T-helper 1 cell (primary cell): ENCODE measurements around the gene TMEM154.
A peak's percentile ranks its signal among the peaks of the same experiment; 100 is the strongest.

ENCODE experiments used
- DNase-seq, 5 donors: peaks; one replicate each; pipeline ENCODE4 v3.0.0-alpha.2; 2012 to 2020
- total RNA-seq, 4 donors: gene quantifications; one replicate each; lab custom pipeline; 2026; lab: John Stamatoyannopoulos, UW

The TMEM154 gene, protein sequence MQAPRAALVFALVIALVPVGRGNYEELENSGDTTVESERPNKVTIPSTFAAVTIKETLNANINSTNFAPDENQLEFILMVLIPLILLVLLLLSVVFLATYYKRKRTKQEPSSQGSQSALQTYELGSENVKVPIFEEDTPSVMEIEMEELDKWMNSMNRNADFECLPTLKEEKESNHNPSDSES
- total RNA-seq: 40.8 to 64.7 (median 55.1) reads per million in 4 donors

DNA sequence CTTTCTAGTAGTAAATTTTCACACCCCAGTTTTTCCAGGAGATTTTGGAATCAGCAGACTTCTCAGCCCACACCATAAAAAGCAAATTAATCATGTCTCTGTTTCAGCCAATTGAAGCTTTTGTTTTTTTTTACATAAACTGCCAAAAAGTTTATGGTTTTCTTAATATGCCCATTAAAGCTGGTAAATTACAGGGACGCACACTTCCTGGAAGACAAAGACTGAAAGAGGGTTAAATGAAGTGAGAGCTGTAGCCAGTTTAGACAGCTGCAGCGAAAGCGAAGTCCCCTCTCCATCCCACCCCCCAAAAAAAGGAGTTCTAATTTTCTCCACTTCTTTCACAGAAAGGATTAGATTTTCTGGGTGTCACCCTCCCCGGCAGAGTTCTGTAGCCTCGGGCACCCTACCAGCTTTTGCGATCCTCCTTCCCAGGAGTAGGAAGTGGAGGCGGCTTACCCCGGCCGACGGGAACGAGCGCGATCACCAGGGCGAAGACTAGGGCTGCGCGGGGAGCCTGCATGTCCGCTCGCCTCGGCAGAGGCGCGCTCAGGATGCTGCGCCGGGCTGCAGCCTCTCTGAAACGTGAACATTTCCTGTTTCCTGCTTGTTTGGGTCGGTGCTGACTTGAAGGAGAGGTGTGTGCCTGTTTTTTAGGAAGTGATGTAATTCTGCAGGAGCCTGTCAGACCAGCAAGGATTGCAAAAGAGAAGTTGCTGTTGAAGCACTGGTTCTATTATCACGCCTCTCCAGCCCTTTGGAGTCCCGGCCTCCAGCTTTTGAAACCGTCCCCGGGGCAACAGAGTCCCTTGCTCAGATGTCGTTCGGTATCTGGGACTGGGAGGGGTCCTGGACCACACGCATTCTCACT lies at the start of gene TMEM154:
TSS of gene TMEM154 (minus strand) at position 584 of the 868 bp plus-strand sequence. CDS start at position 520, 64 bp downstream.
- DNase-seq: peak; percentile 28 to 95 (median 52)

DNA sequence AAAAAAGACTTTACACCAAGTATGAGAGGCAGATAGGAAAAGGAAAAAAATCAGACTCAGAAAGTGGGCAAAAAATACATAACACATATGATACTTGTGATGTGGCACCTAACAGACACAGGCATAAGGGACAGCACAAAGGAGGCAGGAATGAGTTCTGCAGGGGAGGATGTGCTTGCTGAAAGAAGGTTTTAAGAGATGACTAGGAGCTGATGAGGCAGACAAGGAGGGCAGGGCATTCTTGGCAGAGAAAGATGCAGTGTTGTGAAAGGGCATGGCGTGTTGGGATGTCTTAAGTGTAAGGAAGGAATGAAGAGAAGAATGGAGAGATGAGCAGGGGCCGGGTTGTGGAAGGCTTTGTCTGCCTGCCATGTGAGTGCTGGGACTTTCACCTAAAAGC lies 49.7 kb upstream of the TMEM154 start:
- peak in 1 of 5 donors; percentile 17 for DNase-seq

DNA sequence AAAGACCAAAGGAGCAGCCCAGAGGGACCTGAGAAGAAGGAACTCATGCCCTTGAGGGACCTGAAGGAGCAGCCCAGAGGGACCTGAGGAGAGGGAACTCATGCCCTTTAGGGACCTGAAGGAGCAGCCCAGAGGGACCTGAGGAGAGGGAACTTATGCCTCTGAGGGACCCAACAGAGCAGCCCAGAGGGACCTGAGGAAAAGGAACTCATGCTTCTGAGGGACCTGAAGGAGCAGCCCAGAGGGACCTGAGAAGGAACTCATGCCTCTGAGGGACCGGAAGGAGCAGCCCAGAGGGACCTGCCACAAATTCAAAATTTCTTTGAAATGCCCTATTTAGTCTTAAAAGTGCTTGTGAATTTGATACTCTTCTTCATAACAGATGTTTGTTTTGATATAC lies 48.5 kb upstream of the TMEM154 start:
- no peak for DNase-seq

GRCh38 chr4:152727784-152728183 lies 48.0 kb upstream of the TMEM154 start:
- DNase-seq: no peak

- DNase-seq: no peak
Observed at GRCh38 chr4:152724494-152724893, 44.7 kb upstream of the TMEM154 start.

GRCh38 chr4:152723236-152723635 lies 43.4 kb upstream of the TMEM154 start:
- DNase-seq: no peak

GRCh38 chr4:152719801-152720556 lies 40.2 kb upstream of the TMEM154 start:
- DNase-seq: no peak

- no peak for DNase-seq
Observed at GRCh38 chr4:152719291-152719690, 39.5 kb upstream of the TMEM154 start.

- no peak for DNase-seq
Observed at GRCh38 chr4:152715076-152715475, 35.3 kb upstream of the TMEM154 start.

- no peak for DNase-seq
Observed at GRCh38 chr4:152713951-152714705, 34.3 kb upstream of the TMEM154 start.

- DNase-seq: peak in 1 of 5 donors; percentile 54
Observed at GRCh38 chr4:152709675-152710438, 30.1 kb upstream of the TMEM154 start.

- DNase-seq: no peak
Observed at GRCh38 chr4:152708796-152709195, 29.0 kb upstream of the TMEM154 start.

- DNase-seq: no peak
Observed at GRCh38 chr4:152708361-152708760, 28.6 kb upstream of the TMEM154 start.

- no peak for DNase-seq
Observed at GRCh38 chr4:152707632-152708031, 27.8 kb upstream of the TMEM154 start.

DNA sequence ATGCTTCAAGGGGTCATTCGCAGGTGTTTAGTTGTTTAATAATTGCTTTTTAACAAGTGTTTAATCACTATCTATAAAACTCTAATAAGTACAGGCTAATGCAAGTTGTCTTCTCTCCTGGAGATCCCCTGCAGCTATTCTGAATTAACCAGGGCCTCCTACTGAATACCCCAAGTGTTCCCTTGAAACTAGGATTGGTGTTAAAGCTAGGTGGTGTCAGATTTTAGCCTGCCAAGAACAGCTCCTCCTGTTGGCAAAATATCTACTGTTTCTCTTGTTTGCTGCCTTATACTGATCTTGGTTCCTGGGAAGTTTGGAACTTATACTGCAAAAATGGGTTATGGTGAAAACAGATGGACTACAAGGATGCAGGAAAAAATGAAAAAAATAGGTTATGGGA lies 26.1 kb upstream of the TMEM154 start:
- no peak for DNase-seq

- no peak for DNase-seq
Observed at GRCh38 chr4:152704788-152705187, 25.0 kb upstream of the TMEM154 start.

DNA sequence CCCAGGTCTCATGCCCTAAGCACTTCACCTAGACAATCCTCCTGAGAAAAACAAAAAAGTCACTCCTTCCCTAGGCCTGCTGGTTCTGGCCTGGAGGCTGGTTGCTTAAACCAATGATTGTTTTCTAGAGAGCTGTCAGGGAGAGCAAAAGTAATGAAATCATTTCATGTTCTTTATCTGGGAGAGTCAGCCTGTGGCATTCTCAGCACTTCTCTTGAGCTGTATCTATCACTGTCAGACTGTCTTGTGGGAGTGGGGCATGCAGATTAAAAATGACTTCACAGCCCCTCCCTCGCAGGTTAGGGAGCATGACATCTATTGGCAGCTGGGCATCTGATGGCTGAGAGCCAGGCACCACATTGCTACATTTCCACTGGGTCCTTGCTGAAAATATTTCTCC lies 20.4 kb upstream of the TMEM154 start:
- no peak for DNase-seq

DNA sequence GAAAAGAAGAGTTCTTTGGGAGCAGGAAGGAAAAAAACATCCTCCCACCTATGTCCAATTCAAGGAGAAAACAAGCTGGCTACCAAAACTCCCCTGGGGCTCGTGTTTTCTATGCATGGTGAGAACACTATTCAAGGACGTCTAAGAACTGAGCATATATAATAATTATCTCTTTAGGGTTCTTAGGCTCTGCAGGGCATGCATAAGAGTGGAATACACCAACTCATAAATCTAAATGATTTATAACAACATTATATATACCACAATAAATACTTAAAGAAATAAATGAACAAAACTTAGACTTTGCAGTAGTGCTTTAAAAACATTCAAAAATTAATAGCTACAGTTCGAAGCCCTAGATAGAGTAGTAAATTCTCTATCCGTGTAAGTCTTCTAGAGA lies 19.5 kb upstream of the TMEM154 start:
- no peak for DNase-seq

DNA sequence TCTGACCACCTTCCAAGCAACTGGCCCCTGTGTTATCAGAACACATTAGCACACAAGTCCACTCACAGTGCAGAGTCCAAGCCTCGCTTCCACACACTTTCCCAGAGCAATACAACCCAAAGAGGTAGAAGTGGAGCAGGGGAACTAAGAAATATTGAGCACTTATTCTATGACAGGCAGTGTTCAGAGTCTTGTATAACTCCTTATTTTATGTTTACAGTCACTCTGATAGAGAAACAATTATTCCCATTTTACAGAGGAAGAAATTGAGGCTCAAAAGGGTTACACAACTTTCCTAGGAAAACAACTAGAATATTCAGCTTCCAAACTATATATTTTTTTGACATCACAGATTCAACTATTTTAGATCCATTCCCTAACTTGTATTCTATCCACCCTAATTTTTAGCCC lies 18.3 kb upstream of the TMEM154 start:
- DNase-seq: no peak

DNA sequence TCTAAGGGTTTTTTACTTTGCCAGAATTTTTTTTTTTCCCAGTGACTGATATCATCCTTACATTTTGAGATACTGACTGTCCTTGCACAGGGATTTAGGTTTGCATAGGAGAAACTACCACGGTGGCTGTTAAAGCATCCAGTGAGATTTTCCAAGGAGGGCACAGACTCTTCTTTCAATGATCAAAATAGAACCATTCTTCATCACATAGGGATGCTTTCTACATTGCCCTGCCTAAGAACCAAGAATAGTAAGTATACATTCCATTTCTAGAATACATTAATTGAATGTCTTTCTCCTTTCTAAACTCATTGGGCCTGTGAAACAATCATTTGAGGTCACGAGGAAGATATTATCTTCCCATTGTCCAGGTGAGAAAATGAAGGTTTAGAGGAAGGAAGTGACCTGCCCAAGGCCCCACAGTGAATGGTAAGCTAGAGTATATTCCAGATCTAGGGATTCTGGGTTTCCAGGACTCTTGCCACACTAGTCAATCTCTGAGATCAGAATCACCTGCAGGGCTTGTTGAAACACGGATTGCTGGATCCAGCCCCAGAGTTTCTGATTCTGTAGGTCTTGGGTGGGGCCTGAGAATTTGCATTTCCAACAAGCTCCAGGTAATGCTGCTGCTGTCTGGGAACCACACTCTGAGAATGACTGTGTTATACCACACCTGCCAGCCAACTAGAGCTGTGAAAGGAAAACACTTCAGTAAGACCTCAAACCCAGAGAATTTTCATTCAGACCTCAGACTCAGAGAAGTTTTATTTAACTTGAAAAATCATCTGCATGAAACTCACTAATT lies 17.7 kb upstream of the TMEM154 start:
- no peak for DNase-seq

DNA sequence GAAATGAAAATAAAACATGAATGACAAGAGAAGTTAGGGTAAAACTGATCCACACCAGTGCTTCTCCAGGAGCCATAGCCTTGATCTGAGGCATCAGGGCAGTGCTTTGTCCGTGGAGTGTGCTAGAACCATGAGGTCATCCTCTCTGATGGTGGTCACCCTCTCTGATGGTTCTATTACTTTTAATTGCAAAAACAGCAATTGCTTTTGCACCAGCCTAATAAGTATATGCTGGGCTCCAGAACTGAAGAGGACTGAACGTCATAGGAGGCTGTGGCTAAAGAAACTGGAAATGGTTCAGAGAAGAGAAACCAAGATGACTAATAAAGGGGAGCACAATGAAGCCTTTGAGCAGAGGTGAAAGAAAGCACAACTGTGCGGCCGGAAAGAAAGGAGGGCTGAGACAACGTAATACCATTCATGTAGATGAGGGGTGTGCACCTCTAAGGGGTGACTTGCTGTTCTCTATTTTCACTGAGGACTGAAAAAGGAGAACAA lies 17.0 kb upstream of the TMEM154 start:
- peak in 3 of 5 donors; percentile 24 to 94 (median 25) for DNase-seq
